Fibroblast of lung (primary cell): ENCODE results near the gene RGP1.

ENCODE experiments used
- EZH2 ChIP-seq: IDR thresholded peaks from 2 replicates; pipeline ENCODE4 v1.5.1; 2012; ENCODE audit warnings: low read length, control low read depth, mild to moderate bottlenecking; ENCODE audit errors: missing control alignments
- TF ChIP-seq, protein P1 (sequence below), 2 donors: IDR thresholded peaks in 1 of 2; conservative IDR thresholded peaks in 1 of 2; 1 replicate in 1 of 2; 2 replicates in 1 of 2; pipeline ENCODE4 v1.5.1; 2011 to 2012; ENCODE audit warnings: low read length in 2 of 2, control low read depth in 1 of 2, inconsistent platforms in 1 of 2, low read depth in 1 of 2, mild to moderate bottlenecking in 1 of 2

DNA sequence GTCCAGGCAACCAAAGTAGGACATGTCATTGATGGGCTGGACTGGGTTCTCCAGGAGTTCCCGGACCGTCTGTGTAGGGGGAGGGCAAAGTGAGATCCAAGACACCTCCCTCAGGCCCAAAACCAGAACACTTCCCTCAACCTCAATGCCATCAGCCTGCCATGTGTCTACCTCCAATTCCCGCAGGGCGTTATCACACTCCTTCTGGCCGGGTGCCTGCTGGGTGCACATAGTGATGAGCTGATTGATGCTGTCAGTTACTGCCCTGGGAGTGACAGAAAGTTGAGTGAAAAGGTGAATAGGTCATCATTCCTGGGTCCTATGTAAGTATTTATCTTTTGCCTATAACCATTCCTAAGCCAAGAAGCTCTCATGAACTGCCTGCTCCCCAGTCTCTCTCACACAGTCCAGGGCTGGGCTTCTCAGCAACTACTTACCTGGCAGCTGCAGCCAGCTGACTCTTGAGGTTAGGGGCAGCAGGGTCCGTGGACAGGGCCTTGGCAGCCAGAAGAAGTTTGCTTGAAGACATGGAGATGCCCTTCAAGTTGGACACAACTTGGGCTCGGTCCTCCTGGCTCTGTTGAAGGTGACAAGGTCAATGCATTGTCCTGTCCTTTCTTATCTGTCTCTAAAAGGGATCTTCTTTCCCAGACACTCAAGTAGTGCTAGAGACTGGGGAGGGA is 38.1 kb upstream of the RGP1 start:
- TF ChIP-seq, protein P1, sequence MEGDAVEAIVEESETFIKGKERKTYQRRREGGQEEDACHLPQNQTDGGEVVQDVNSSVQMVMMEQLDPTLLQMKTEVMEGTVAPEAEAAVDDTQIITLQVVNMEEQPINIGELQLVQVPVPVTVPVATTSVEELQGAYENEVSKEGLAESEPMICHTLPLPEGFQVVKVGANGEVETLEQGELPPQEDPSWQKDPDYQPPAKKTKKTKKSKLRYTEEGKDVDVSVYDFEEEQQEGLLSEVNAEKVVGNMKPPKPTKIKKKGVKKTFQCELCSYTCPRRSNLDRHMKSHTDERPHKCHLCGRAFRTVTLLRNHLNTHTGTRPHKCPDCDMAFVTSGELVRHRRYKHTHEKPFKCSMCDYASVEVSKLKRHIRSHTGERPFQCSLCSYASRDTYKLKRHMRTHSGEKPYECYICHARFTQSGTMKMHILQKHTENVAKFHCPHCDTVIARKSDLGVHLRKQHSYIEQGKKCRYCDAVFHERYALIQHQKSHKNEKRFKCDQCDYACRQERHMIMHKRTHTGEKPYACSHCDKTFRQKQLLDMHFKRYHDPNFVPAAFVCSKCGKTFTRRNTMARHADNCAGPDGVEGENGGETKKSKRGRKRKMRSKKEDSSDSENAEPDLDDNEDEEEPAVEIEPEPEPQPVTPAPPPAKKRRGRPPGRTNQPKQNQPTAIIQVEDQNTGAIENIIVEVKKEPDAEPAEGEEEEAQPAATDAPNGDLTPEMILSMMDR (conservative IDR thresholded peaks at IDR 0.05 in 1 of 2, IDR thresholded peaks at IDR 0.05 in 1 of 2; ENCODE audit: low read depth in 1 of 2, low read length in 2 of 2), result no peak
- no peak for TF ChIP-seq EZH2
